NCI-H1694 (cell line): ENCODE measurements around the gene GPSM1.

Experiments
- DNase-seq: peaks from one replicate; lab custom pipeline; 2025; lab: John Stamatoyannopoulos, UW

The GPSM1 gene

GRCh38 chr9:136375096-136375495 lies 47.8 kb downstream of the GPSM1 start:
- DNase-seq: no peak

- no peak for DNase-seq
Measured at GRCh38 chr9:136376457-136376856, 49.1 kb downstream of the GPSM1 start.

- no peak for DNase-seq
Measured at GRCh38 chr9:136377341-136378169, 50.2 kb downstream of the GPSM1 start.

- no peak for DNase-seq
Measured at GRCh38 chr9:136378170-136379002, 51.0 kb downstream of the GPSM1 start.

GRCh38 chr9:136379003-136379287 lies 51.6 kb downstream of the GPSM1 start:
- no peak for DNase-seq

GRCh38 chr9:136379401-136379800 lies 52.1 kb downstream of the GPSM1 start:
- no peak for DNase-seq

- no peak for DNase-seq
Measured at GRCh38 chr9:136379891-136380290, 52.6 kb downstream of the GPSM1 start.

- DNase-seq: no peak
Measured at GRCh38 chr9:136380381-136380780, 53.0 kb downstream of the GPSM1 start.

- no peak for DNase-seq
Measured at GRCh38 chr9:136381311-136381710, 54.0 kb downstream of the GPSM1 start.

GRCh38 chr9:136381966-136382513 lies 54.7 kb downstream of the GPSM1 start:
- DNase-seq: no peak

GRCh38 chr9:136383436-136383835 lies 56.1 kb downstream of the GPSM1 start:
- DNase-seq: no peak

GRCh38 chr9:136385015-136385414 lies 57.7 kb downstream of the GPSM1 start:
- no peak for DNase-seq

- peak; percentile 88 for DNase-seq
Measured at GRCh38 chr9:136386018-136386417, 58.7 kb downstream of the GPSM1 start.

GRCh38 chr9:136387217-136387616 lies 59.9 kb downstream of the GPSM1 start:
- DNase-seq: no peak

GRCh38 chr9:136389396-136389795 lies 62.1 kb downstream of the GPSM1 start:
- DNase-seq: no peak

- DNase-seq: no peak
Measured at GRCh38 chr9:136391737-136392537, 64.6 kb downstream of the GPSM1 start.

GRCh38 chr9:136392538-136393449 lies 65.5 kb downstream of the GPSM1 start:
- no peak for DNase-seq

- DNase-seq: no peak
Measured at GRCh38 chr9:136393531-136393930, 66.2 kb downstream of the GPSM1 start.

- no peak for DNase-seq
Measured at GRCh38 chr9:136394312-136395019, 67.1 kb downstream of the GPSM1 start.

GRCh38 chr9:136395020-136395340 lies 67.6 kb downstream of the GPSM1 start:
- DNase-seq: no peak
